Esophagus muscularis mucosa (tissue), 4 donors: Measurements from ENCODE around the gene ZNF621. TPM values are rescaled to one million over a fixed set of nuclear protein-coding genes. Genes with fewer than 3 reads are reported as not detected.

Experiments
- DNase-seq: peaks from one replicate; pipeline ENCODE4 v3.0.0-alpha.2; 2017; ENCODE audit errors: extremely low spot score
- H3K27ac ChIP-seq, 4 donors: fragments of 200-600 bp; sonication (generic); replicated peaks in 1 of 4; 1 replicate in 3 of 4; 2 replicates in 1 of 4; pipeline ENCODE4 v1.5.1; 2016 to 2019; ENCODE audit warnings: mild to moderate bottlenecking in 1 of 4
- H3K27me3 ChIP-seq, 4 donors: fragments of 200-600 bp; sonication (generic); one replicate each; pipeline versions ENCODE4 v1.5.1 to v1.6.0; 2016 to 2019
- H3K36me3 ChIP-seq, 4 donors: fragments of 200-600 bp; sonication (generic); one replicate each; pipeline ENCODE4 v1.5.1; 2016 to 2019
- H3K4me1 ChIP-seq, 4 donors: fragments of 200-600 bp; sonication (generic); one replicate each; pipeline ENCODE4 v1.5.1; 2016 to 2019
- H3K4me3 ChIP-seq, 4 donors: fragments of 200-600 bp; sonication (generic); 1 replicate in 2 of 4; 2 replicates in 2 of 4; pipeline ENCODE4 v1.5.1; 2016 to 2019; ENCODE audit warnings: mild to moderate bottlenecking in 4 of 4, moderate library complexity in 1 of 4
- H3K9me3 ChIP-seq, 4 donors: fragments of 200-600 bp; sonication (generic); 1 replicate in 3 of 4; 2 replicates in 1 of 4; pipeline ENCODE4 v1.5.1; 2016 to 2019
- EP300 ChIP-seq: sonication (generic); formaldehyde crosslinking; IDR thresholded peaks from one replicate; pipeline ENCODE4 v1.6.1; 2017; ENCODE audit warnings: antibody characterized with exemption
- POLR2A ChIP-seq: fragments of 450-650 bp; IDR thresholded peaks from one replicate; pipeline ENCODE4 v1.6.1; 2017; ENCODE audit warnings: antibody characterized with exemption, moderate library complexity, mild to moderate bottlenecking, low read depth
- POLR2AphosphoS5 ChIP-seq, 2 donors: sonication (generic); formaldehyde crosslinking; IDR thresholded peaks; one replicate each; pipeline ENCODE4 v1.6.1; 2017; ENCODE audit warnings: antibody characterized with exemption in 2 of 2
- WGBS: methylation state at CpG from one replicate; pipeline ENCODE4 v1.1.5; 2018; 5-methylcytosine and 5-hydroxymethylcytosine counted together
- intact Hi-C: fragments of 100-400 bp; cut with DNase I; formaldehyde crosslinking; loops from one replicate; pipeline ENCODE4 v1.15.1; 2023
- total RNA-seq, 4 donors: library from RNA; depleted of rRNA; stranded (reverse); fragments of >200 nt; gene quantifications; one replicate each; pipeline versions ENCODE4 v1.1.0 to v1.2.1, GENCODE V29; 2016
- TF ChIP-seq, protein P1 (sequence below), 3 experiments: fragments of 200-600 bp in 2 of 3; fragments of 450-650 bp in 1 of 3; sonication (generic) in 2 of 3; IDR thresholded peaks; one replicate each; pipeline ENCODE4 v1.5.1; 2017 to 2019; ENCODE audit warnings: antibody characterized with exemption in 3 of 3, mild to moderate bottlenecking in 2 of 3, moderate library complexity in 1 of 3

The ZNF621 gene
- total RNA-seq, 4 donors from 2014 or later: 12.9 to 22.8 (median 16.8) TPM

DNA sequence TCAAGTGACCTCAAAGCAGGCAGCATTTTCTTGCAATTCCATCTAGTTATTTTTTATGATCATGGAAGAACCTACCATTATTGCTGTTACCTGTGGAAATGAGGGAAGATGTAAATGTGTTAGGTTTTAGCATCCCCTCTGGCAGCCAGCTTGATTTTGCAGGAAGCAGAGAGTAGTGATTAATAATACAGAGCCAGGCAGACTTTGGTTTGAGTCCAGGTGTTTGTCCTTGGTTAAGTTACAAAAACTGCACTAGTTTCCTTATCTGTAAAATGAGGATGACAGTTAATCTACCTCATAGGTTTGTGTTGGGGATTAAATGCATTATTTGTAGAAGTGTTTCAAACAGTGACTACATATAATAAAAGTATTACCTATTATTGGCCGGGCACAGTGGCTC lies 6.7 kb upstream of the ZNF621 start:
- no peak overlapping the region for H3K4me3 ChIP-seq
- no peaks in the 10 kb centered on the region for H3K27me3 ChIP-seq
- 91% methylated on average over 1 of the region's 1 CpG for WGBS
- no peak for DNase-seq
- no peaks in the 10 kb centered on the region for H3K4me1 ChIP-seq
- H3K36me3 ChIP-seq: peaks cover 0 to 46% (median 24%) of the 10 kb centered on the region in 4 donors
- intact Hi-C loops: no loop called here
- no peaks in the 10 kb centered on the region for H3K9me3 ChIP-seq
- TF ChIP-seq POLR2A (no peak), POLR2AphosphoS5 (IDR thresholded peaks at IDR 0.05) (no peak), EP300 (no peak)
- TF ChIP-seq, protein P1, sequence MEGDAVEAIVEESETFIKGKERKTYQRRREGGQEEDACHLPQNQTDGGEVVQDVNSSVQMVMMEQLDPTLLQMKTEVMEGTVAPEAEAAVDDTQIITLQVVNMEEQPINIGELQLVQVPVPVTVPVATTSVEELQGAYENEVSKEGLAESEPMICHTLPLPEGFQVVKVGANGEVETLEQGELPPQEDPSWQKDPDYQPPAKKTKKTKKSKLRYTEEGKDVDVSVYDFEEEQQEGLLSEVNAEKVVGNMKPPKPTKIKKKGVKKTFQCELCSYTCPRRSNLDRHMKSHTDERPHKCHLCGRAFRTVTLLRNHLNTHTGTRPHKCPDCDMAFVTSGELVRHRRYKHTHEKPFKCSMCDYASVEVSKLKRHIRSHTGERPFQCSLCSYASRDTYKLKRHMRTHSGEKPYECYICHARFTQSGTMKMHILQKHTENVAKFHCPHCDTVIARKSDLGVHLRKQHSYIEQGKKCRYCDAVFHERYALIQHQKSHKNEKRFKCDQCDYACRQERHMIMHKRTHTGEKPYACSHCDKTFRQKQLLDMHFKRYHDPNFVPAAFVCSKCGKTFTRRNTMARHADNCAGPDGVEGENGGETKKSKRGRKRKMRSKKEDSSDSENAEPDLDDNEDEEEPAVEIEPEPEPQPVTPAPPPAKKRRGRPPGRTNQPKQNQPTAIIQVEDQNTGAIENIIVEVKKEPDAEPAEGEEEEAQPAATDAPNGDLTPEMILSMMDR (IDR thresholded peaks at IDR 0.05): no peak
- H3K27ac ChIP-seq: no peak overlapping the region

DNA sequence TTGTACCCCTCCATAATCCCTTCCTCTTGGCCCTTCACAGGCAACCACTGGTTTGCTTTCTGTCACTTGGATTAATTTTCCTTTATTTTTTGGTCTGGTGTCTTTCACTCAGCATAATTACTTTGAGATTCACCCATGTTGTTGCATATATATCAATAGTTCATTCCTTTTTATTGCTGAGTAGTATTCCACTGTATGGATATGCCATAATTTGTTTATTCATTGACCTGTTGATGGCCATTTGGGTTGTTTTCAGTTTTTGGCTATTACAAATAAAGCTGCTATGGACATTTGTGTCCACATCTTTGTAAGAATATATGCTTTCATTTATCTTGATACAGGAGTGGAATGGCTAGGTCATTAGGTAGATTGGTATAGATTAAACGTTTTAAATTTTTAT lies 5.9 kb upstream of the ZNF621 start:
- Histone ChIP-seq H3K36me3 (peaks cover 0 to 40% (median 20%) of the 10 kb centered on the region in 4 donors), H3K27ac (no peak overlapping the region), H3K4me3 (no peak overlapping the region), H3K9me3 (no peaks in the 10 kb centered on the region), H3K4me1 (peaks cover 0 to 3% (median under 1%) of the 10 kb centered on the region in 4 donors), H3K27me3 (no peaks in the 10 kb centered on the region)
- TF ChIP-seq EP300 (no peak), POLR2A (no peak), POLR2AphosphoS5 (IDR thresholded peaks at IDR 0.05) (no peak)
- TF ChIP-seq, protein P1 (IDR thresholded peaks at IDR 0.05): no peak
- intact Hi-C loops: no loop called here
- WGBS: 86% methylated on average over 1 of the region's 1 CpG
- no peak for DNase-seq

DNA sequence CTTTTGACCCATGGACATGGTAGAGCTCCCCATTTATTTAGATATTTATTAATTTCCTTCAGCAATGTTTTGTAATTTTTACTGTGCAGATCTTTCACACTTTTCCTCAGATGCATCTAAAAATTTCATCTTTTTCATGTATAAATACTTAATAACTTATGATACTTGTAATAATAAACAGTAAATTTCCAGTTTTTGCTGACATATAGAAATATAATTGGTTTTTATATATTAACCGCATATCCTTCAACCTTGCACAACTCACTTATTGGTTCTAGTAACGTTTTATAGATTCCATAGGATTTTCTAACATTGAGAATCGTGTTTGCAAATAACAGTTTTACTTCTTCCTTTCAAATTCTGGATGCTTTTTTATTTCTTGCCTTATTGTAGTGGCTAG lies 3.5 kb upstream of the ZNF621 start:
- Histone ChIP-seq H3K9me3 (no peaks in the 10 kb centered on the region), H3K4me3 (no peak overlapping the region), H3K27ac (no peak overlapping the region), H3K27me3 (no peaks in the 10 kb centered on the region), H3K36me3 (peaks cover 0 to 18% (median 5%) of the 10 kb centered on the region in 4 donors), H3K4me1 (peaks cover 17 to 22% (median 18%) of the 10 kb centered on the region in 4 donors)
- intact Hi-C loops: loop anchor here (5.0 kb wide), 2 partner anchors 44 to 64 kb away; partner anchors contain the start of genes RPL14 and ZNF619
- no peak for DNase-seq
- TF ChIP-seq POLR2A (no peak), EP300 (no peak), POLR2AphosphoS5 (IDR thresholded peaks at IDR 0.05) (no peak)
- TF ChIP-seq, protein P1 (IDR thresholded peaks at IDR 0.05): no peak
- WGBS: 81% methylated on average over 3 of the region's 3 CpGs

DNA sequence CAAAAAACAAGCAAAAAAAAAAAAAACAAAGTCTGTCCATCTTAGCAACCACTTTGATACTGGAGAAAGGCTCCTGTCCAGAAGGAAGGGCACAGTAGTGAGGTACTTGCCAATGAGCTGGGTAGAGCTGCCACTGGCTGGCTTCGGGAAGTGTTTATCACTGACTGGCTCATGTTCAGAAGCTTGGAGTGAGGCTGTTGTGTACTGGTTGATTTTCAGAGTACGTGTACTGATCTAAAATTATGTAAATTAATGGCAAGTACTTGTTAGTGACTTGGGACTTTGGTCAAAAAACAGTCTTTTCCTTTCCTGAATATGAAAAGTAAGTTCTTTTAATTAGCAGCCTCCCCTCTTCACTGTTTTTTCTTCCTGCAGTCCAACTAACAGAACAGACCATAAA lies 979 bp upstream of the ZNF621 start:
- peak overlapping the region; percentile 82 to 92 (median 90) for H3K27ac ChIP-seq
- intact Hi-C loops: loop anchor here (5.0 kb wide), 2 partner anchors 46 to 66 kb away; partner anchors contain the start of genes RPL14 and ZNF619
- WGBS: 61% methylated on average over 2 of the region's 2 CpGs
- H3K36me3 ChIP-seq: peaks cover 5 to 28% (median 15%) of the 10 kb centered on the region in 4 donors
- DNase-seq: no peak
- H3K4me3 ChIP-seq: no peak overlapping the region
- H3K9me3 ChIP-seq: no peaks in the 10 kb centered on the region
- H3K4me1 ChIP-seq: peaks cover 17 to 34% (median 22%) of the 10 kb centered on the region in 4 donors
- H3K27me3 ChIP-seq: no peaks in the 10 kb centered on the region
- TF ChIP-seq POLR2A: no peak
- no peak for TF ChIP-seq EP300
- no peak for TF ChIP-seq POLR2AphosphoS5 (IDR thresholded peaks at IDR 0.05)
- TF ChIP-seq, protein P1 (IDR thresholded peaks at IDR 0.05): no peak

DNA sequence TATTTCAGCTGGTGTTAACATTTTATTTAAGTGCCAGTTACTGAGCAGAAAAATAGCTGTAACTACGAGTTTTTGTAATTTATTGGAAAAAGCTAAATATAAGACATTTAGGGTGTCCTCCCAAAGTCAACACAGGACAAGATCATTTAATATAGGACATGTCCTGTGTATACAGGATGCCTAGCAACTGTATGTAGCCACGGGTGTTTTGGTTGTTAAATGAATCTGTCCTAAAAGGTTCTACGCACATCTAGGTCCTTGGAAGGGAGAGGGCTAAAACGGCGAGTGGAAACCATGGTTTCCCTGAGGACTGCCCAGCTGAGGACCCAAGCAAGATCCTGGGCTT lies 565 bp upstream of the ZNF621 start:
- DNase-seq: no peak
- Histone ChIP-seq H3K4me1 (peaks cover 17 to 34% (median 22%) of the 10 kb centered on the region in 4 donors), H3K9me3 (no peaks in the 10 kb centered on the region), H3K36me3 (peaks cover 9 to 32% (median 19%) of the 10 kb centered on the region in 4 donors), H3K27me3 (no peaks in the 10 kb centered on the region), H3K4me3 (peak overlapping the region; percentile 67 to 93 (median 82)), H3K27ac (peak overlapping the region; percentile 82 to 92 (median 90))
- TF ChIP-seq EP300 (no peak), POLR2AphosphoS5 (IDR thresholded peaks at IDR 0.05) (no peak), POLR2A (no peak)
- TF ChIP-seq, protein P1 (IDR thresholded peaks at IDR 0.05): no peak
- WGBS: 22% methylated on average over 5 of the region's 5 CpGs
- intact Hi-C loops: loop anchor here (5.0 kb wide), 2 partner anchors 47 to 67 kb away; partner anchors contain the start of genes RPL14 and ZNF619
